Ovary (tissue), 9 donors: ENCODE data around the gene IRF2BP2. TPM values are rescaled to one million over a fixed set of nuclear protein-coding genes. Genes with fewer than 3 reads are reported as not detected.

Source experiments
- DNase-seq, 5 donors: peaks; one replicate each; pipeline ENCODE4 v3.0.0-alpha.2; 2019 to 2020
- H3K27ac ChIP-seq, 2 donors: fragments of 200-600 bp; one replicate each; pipeline versions ENCODE4 v1.5.1 to v1.8.0; 2019 to 2022
- H3K27me3 ChIP-seq: fragments of 200-600 bp; one replicate; pipeline ENCODE4 v1.8.0; 2022
- H3K36me3 ChIP-seq: fragments of 200-600 bp; sonication (generic); one replicate; pipeline ENCODE4 v1.5.1; 2019
- H3K4me1 ChIP-seq: one replicate; pipeline ENCODE4 v1.8.1; 2013; ENCODE audit warnings: mild to moderate bottlenecking, moderate library complexity; ENCODE audit not compliant: insufficient read depth
- H3K4me3 ChIP-seq: fragments of 200-600 bp; sonication (generic); one replicate; pipeline ENCODE4 v1.5.1; 2017
- H3K9me3 ChIP-seq, 2 donors: fragments of 200-600 bp in 1 of 2; sonication (generic) in 1 of 2; one replicate each; pipeline versions ENCODE4 v1.5.1 to v1.8.1; 2013 to 2019; ENCODE audit warnings: mild to moderate bottlenecking in 1 of 2, moderate library complexity in 1 of 2
- CTCF ChIP-seq, 3 donors: fragments of 450-650 bp in 2 of 3; fragments of 200-600 bp in 1 of 3; IDR thresholded peaks; one replicate each; pipeline versions ENCODE4 v1.5.1 to v1.8.0; 2016 to 2022; ENCODE audit warnings: antibody characterized with exemption in 3 of 3, mild to moderate bottlenecking in 1 of 3
- EP300 ChIP-seq: sonication (generic); formaldehyde crosslinking; IDR thresholded peaks from one replicate; pipeline ENCODE4 v1.6.1; 2017; ENCODE audit warnings: antibody characterized with exemption
- POLR2A ChIP-seq: fragments of 450-650 bp; IDR thresholded peaks from one replicate; pipeline ENCODE4 v1.6.1; 2017; ENCODE audit warnings: antibody characterized with exemption, mild to moderate bottlenecking, moderate library complexity
- WGBS, 3 donors: extraction: QIAGEN DNeasy Blood & Tissue Kit in 1 of 3; methylation state at CpG; one replicate each; pipeline versions ENCODE4 v1.1.5 to v1.1.7; 2013 to 2017; 5-methylcytosine and 5-hydroxymethylcytosine counted together
- intact Hi-C, 4 donors: fragments of 100-400 bp; cut with DNase I; formaldehyde crosslinking; loops; one replicate each; pipeline versions ENCODE4 v1.11.0 to v1.15.1; 2022 to 2023
- polyA plus RNA-seq, 2 donors: library from polyadenylated mRNA; stranded (reverse); fragments of 200-250 nt in 1 of 2; fragments of 350-450 nt in 1 of 2; fragmentation: Illumina TruSeq in 1 of 2; extraction: RNeasy Lipid Tissue Mini Kit (QIAGEN cat#74804) in 1 of 2; gene quantifications; one replicate each; pipeline ENCODE4 v1.2.3, GENCODE V29; 2013 to 2014
- total RNA-seq, 7 donors: library from RNA; depleted of rRNA in 2 of 7; stranded (reverse); fragments of >200 nt in 2 of 7; fragmentation: NEBNext Ultra II Directional in 3 of 7; extraction: Animal tissue kit (Norgen Biotek cat#: 25700) in 3 of 7; gene quantifications; one replicate each; pipeline versions ENCODE4 v1.1.0 to v1.2.4, GENCODE V29; 2016 to 2023
- donor health status: DM: no; HTN: no; CAD: no; lungs with moderate emphysema.
- donor health status: DM: no; HTN: no; CAD: no.
- donor health status: Bipolar disorder and iron deficiency.
- donor health status: DM: yes; HTN: yes; CAD: no.
- donor health status: DM: no; HTN: no; CAD: no.
- donor health status: DM: yes; HTN: yes; CAD: no.

Gene IRF2BP2
- total and polyA plus RNA-seq, 9 donors = 66.9 to 180 (median 110) TPM

- no peak for TF ChIP-seq EP300
- no peak for TF ChIP-seq POLR2A
- TF ChIP-seq CTCF (IDR thresholded peaks at IDR 0.05) = no peak
- Histone ChIP-seq H3K4me1 (no peaks in the 10 kb centered on the region), H3K27ac (no peak overlapping the region), H3K36me3 (no peaks in the 10 kb centered on the region), H3K27me3 (no peaks in the 10 kb centered on the region), H3K4me3 (no peak overlapping the region), H3K9me3 (no peaks in the 10 kb centered on the region)
- 64 to 79% (median 76%) methylated on average over 2 of the region's 2 CpGs for WGBS, 3 donors
- DNase-seq = no peak
- intact Hi-C loops = no loop called here
Measured at GRCh38 chr1:234571702-234572101, 38.3 kb downstream of the IRF2BP2 start.

GRCh38 chr1:234570329-234571120 lies 39.5 kb downstream of the IRF2BP2 start:
- Histone ChIP-seq H3K27ac (no peak overlapping the region), H3K36me3 (no peaks in the 10 kb centered on the region), H3K9me3 (no peaks in the 10 kb centered on the region), H3K27me3 (no peaks in the 10 kb centered on the region), H3K4me1 (no peaks in the 10 kb centered on the region), H3K4me3 (no peak overlapping the region)
- intact Hi-C loops = no loop called here
- TF ChIP-seq CTCF (IDR thresholded peaks at IDR 0.05) (no peak), EP300 (no peak), POLR2A (no peak)
- 92 to 96% (median 93%) methylated on average over 6 of the region's 6 CpGs for WGBS, 3 donors
- DNase-seq = no peak

GRCh38 chr1:234568345-234568744 lies 41.6 kb downstream of the IRF2BP2 start:
- Histone ChIP-seq H3K27ac (no peak overlapping the region), H3K4me3 (no peak overlapping the region), H3K36me3 (no peaks in the 10 kb centered on the region), H3K9me3 (no peaks in the 10 kb centered on the region), H3K4me1 (no peaks in the 10 kb centered on the region), H3K27me3 (no peaks in the 10 kb centered on the region)
- TF ChIP-seq EP300 = no peak
- WGBS, 3 donors = 46 to 89% (median 84%) methylated on average over 1 of the region's 1 CpG
- intact Hi-C loops = no loop called here
- no peak for DNase-seq

GRCh38 chr1:234565132-234565531 lies 44.8 kb downstream of the IRF2BP2 start:
- Histone ChIP-seq H3K9me3 (no peaks in the 10 kb centered on the region), H3K4me1 (peaks cover 6% of the 10 kb centered on the region), H3K27ac (no peak overlapping the region), H3K36me3 (no peaks in the 10 kb centered on the region), H3K4me3 (no peak overlapping the region), H3K27me3 (no peaks in the 10 kb centered on the region)
- 100% methylated on average over 2 of the region's 2 CpGs for WGBS, 3 donors
- TF ChIP-seq EP300 = no peak
- intact Hi-C loops = no loop called here
- DNase-seq = no peak

- H3K27ac ChIP-seq = no peak overlapping the region
Measured at GRCh38 chr1:234564035-234565029, 45.6 kb downstream of the IRF2BP2 start.

More at GRCh38 chr1:234564035-234565029, 45.6 kb downstream of the IRF2BP2 start:
- intact Hi-C loops = no loop called here
- no peak for TF ChIP-seq EP300
- TF ChIP-seq POLR2A = no peak
- TF ChIP-seq CTCF (IDR thresholded peaks at IDR 0.05) = no peak
- DNase-seq = no peak
- Histone ChIP-seq H3K36me3 (no peaks in the 10 kb centered on the region), H3K4me3 (no peak overlapping the region), H3K27me3 (no peaks in the 10 kb centered on the region), H3K4me1 (peaks cover 6% of the 10 kb centered on the region), H3K9me3 (no peaks in the 10 kb centered on the region)
- 77 to 83% (median 81%) methylated on average over 7 of the region's 7 CpGs for WGBS, 3 donors
